ENCODE measurements around the gene SPO11. TPM values are rescaled to one million over a fixed set of nuclear protein-coding genes. Genes with fewer than 3 reads are reported as not detected.

Gene SPO11
- total RNA-seq, 1 experiment from 2014 or later, result not detected

GRCh38 chr20:57352305-57352704 lies 22.7 kb downstream of the SPO11 start:
- peaks cover 6% of the 10 kb centered on the region for H3K79me1 ChIP-seq (ENCODE audit: insufficient read depth, low read depth, low read length, poor library complexity, severe bottlenecking)
- no peak overlapping the region for H2AFZ ChIP-seq (ENCODE audit: low read length)
- no peak overlapping the region for H2AK5ac ChIP-seq (ENCODE audit: insufficient read length, low read length)
- no peak overlapping the region for H3K27ac ChIP-seq (ENCODE audit: insufficient read length, low read depth, low read length)
- no peak overlapping the region for H3K14ac ChIP-seq (ENCODE audit: insufficient read depth, low read length)
- H3K27me3 ChIP-seq (ENCODE audit: insufficient read depth, low read length), result no peaks in the 10 kb centered on the region
- WGBS (ENCODE audit: extremely low coverage, insufficient read length, low lambda C conversion rate), result no CpG with 5 or more reads among the region's 6 CpGs
- H3K4ac ChIP-seq (ENCODE audit: low read depth, low read length), result no peak overlapping the region
- H2BK15ac ChIP-seq (ENCODE audit: low read depth, low read length), result no peak overlapping the region
- H4K20me1 ChIP-seq (ENCODE audit: control insufficient read depth, insufficient read depth, insufficient read length), result no peaks in the 10 kb centered on the region
- H3K23me2 ChIP-seq (ENCODE audit: insufficient read length, low read depth, low read length, poor library complexity, severe bottlenecking), result peaks cover 5% of the 10 kb centered on the region
- H3K9ac ChIP-seq (ENCODE audit: extremely low read depth, insufficient read length, low read length), result no peak overlapping the region
- no peak overlapping the region for H3K18ac ChIP-seq (ENCODE audit: insufficient read length, low read depth, low read length)
- no peaks in the 10 kb centered on the region for H3K9me3 ChIP-seq (ENCODE audit: control insufficient read depth, low read depth, low read length)
- Mint-ChIP-seq H3K4me1 (peaks cover 8% of the 10 kb centered on the region in 2 experiments), H3K4me3 (peak overlapping the region; percentile 91 to 95), H3K9me3 (peaks cover 0 to 3% of the 10 kb centered on the region in 2 experiments; a peak in 1 of 5 replicates), H3K36me3 (ENCODE audit: insufficient read depth in 1 of 3, low read depth in 3 of 3) (peaks cover 21 to 36% (median 32%) of the 10 kb centered on the region in 3 experiments), H3K27me3 (ENCODE audit: low read depth) (peaks cover 4% of the 10 kb centered on the region), H3K27ac (peak overlapping the region in 1 of 3 experiments; percentile 53; a peak in 1 of 7 replicates)
- no peaks in the 10 kb centered on the region for H3K4me1 ChIP-seq (ENCODE audit: insufficient read depth, low read length)
- no peak for DNase-seq
- H3K4me2 ChIP-seq (ENCODE audit: insufficient read depth, insufficient read length, low read length), result peak overlapping the region; percentile 89
- H3T11ph ChIP-seq (ENCODE audit: low read length), result no peak overlapping the region
- TF ChIP-seq CTCF (conservative IDR thresholded peaks at IDR 0.05), result no peak
- H4K5ac ChIP-seq (ENCODE audit: insufficient read length, low read depth, low read length), result no peak overlapping the region
- no peak overlapping the region for H4K91ac ChIP-seq (ENCODE audit: insufficient read length, low read depth, low read length)
- no peak overlapping the region for H3K56ac ChIP-seq (ENCODE audit: insufficient read length, low read depth, low read length)
- H4K8ac ChIP-seq (replicated peaks; ENCODE audit: insufficient read length, low read depth, low read length), result no peak overlapping the region
- H2BK12ac ChIP-seq (ENCODE audit: insufficient read length, low read depth, low read length), result no peak overlapping the region
- peaks cover 20% of the 10 kb centered on the region; the same call in 1 of the 2 replicates for H3K79me2 ChIP-seq (ENCODE audit: insufficient read depth, low read length)
- H2BK20ac ChIP-seq (ENCODE audit: low read depth, low read length, poor library complexity, severe bottlenecking), result no peak overlapping the region
- no peak overlapping the region for H2BK120ac ChIP-seq (ENCODE audit: low read depth, low read length, poor library complexity, severe bottlenecking)
- H3K23ac ChIP-seq (ENCODE audit: insufficient read length, low read depth, low read length), result no peak overlapping the region
- H2BK5ac ChIP-seq (ENCODE audit: insufficient read length, low read length), result no peak overlapping the region

Data from H9 (cell line).